HG03103 (cell line): ENCODE data around the gene CYP11A1.
"Not testable (repeated sequence)": the region's sequence is repeated elsewhere in the genome, so short reads cannot be mapped to it uniquely, and the experiment has no call there.

Source experiments
- ATAC-seq: cut with Tn5 transposase; IDR thresholded peaks from one replicate; pipeline ENCODE4 v1.9.1; 2021; ENCODE audit warnings: low read depth; ENCODE audit not compliant: unreplicated experiment

CYP11A1 gene

GRCh38 chr15:74400915-74401757 lies 33.7 kb upstream of the CYP11A1 start:
- ATAC-seq = no peak

- ATAC-seq = no peak
These were observed 32.9 kb upstream of the CYP11A1 start for GRCh38 chr15:74400313-74400860.

GRCh38 chr15:74399511-74400312 lies 32.3 kb upstream of the CYP11A1 start:
- ATAC-seq = no peak

GRCh38 chr15:74399100-74399499 lies 31.7 kb upstream of the CYP11A1 start:
- ATAC-seq = no peak

- no peak for ATAC-seq
These were observed 30.7 kb upstream of the CYP11A1 start for GRCh38 chr15:74398183-74398582.

GRCh38 chr15:74397239-74398068 lies 30.0 kb upstream of the CYP11A1 start:
- ATAC-seq = no peak

GRCh38 chr15:74396445-74397238 lies 29.2 kb upstream of the CYP11A1 start:
- ATAC-seq = no peak

- ATAC-seq = no peak
These were observed 28.6 kb upstream of the CYP11A1 start for GRCh38 chr15:74396146-74396438.

GRCh38 chr15:74395319-74396145 lies 28.1 kb upstream of the CYP11A1 start:
- no peak for ATAC-seq

GRCh38 chr15:74394090-74394846 lies 26.8 kb upstream of the CYP11A1 start:
- no peak for ATAC-seq

- no peak for ATAC-seq
These were observed 26.0 kb upstream of the CYP11A1 start for GRCh38 chr15:74393423-74393822.

- ATAC-seq = no peak
These were observed 25.5 kb upstream of the CYP11A1 start for GRCh38 chr15:74392902-74393301.

- no peak for ATAC-seq
These were observed 25.0 kb upstream of the CYP11A1 start for GRCh38 chr15:74392451-74392830.

GRCh38 chr15:74391582-74392450 lies 24.4 kb upstream of the CYP11A1 start:
- ATAC-seq = no peak

GRCh38 chr15:74390647-74391288 lies 23.3 kb upstream of the CYP11A1 start:
- no peak for ATAC-seq

GRCh38 chr15:74390049-74390646 lies 22.7 kb upstream of the CYP11A1 start:
- ATAC-seq = not testable (repeated sequence)
